Measurements from ENCODE around the gene MAEA. TPM values are rescaled to one million over a fixed set of nuclear protein-coding genes. Genes with fewer than 3 reads are reported as not detected.

The MAEA gene
- total and polyA plus RNA-seq, 9 of the 15 experiments (the other 6 are each of a cell fraction or from before 2014, with no cell fraction given), result 2.1 to 86.5 (median 45.0) TPM

GRCh38 chr4:1260418-1261106, 29.1 kb upstream of the MAEA start:
- Histone ChIP-seq H3K4me3 (no peak overlapping the region), H3K4me1 (replicated peaks in 1 of 2; ENCODE audit: control insufficient read depth in 2 of 2, insufficient read depth in 2 of 2, low read length in 2 of 2) (peaks cover 0 to 4% of the 10 kb centered on the region in 2 experiments; a peak in 2 of 5 replicates), H4K20me1 (replicated peaks; ENCODE audit: control insufficient read depth, insufficient read depth, low read length) (no peaks in the 10 kb centered on the region), H3K27me3 (ENCODE audit: control insufficient read depth in 2 of 2, insufficient read depth in 2 of 2, low read length in 2 of 2) (peaks cover 27 to 39% of the 10 kb centered on the region in 2 experiments), H2AFZ (ENCODE audit: low read depth, low read length) (no peak overlapping the region), H3K27ac (ENCODE audit: extremely low read depth, low read depth, low read length) (no peak overlapping the region), H3K9ac (ENCODE audit: insufficient read depth in 1 of 2, low read depth in 2 of 2, low read length in 2 of 2) (no peak overlapping the region), H3K9me3 (replicated peaks; ENCODE audit: control insufficient read depth, insufficient read depth, low read depth, low read length) (no peaks in the 10 kb centered on the region; the same call in 1 of the 2 replicates), H3K9me1 (ENCODE audit: control insufficient read depth, insufficient read depth, low read length) (no peaks in the 10 kb centered on the region), H3K36me3 (ENCODE audit: control insufficient read depth, insufficient read depth, low read length) (no peaks in the 10 kb centered on the region), H3K4me2 (ENCODE audit: insufficient read depth, low read length) (no peak overlapping the region), H3K79me2 (ENCODE audit: control insufficient read depth, insufficient read depth, low read length) (no peaks in the 10 kb centered on the region)
- WGBS (ENCODE audit: insufficient coverage, low coverage, missing lambda C conversion rate), result 4% methylated on average over 23 of the region's 24 CpGs
- ChIA-PET CTCF (ENCODE audit: low intra/inter-chr PET ratio) (no interaction called here), POLR2A (interaction anchor here (0.5 to 2.7 kb wide), 2 partner anchors 9 to 94 kb away, joined by 3 to 13 read pairs; no protein-coding TSS in a partner anchor)
- TF ChIP-seq NFIC (IDR thresholded peaks at IDR 0.05) (peak; percentile 15), HIVEP1 (CRISPR knock-in tag; IDR thresholded peaks at IDR 0.05) (no peak)
- DNase-seq (ENCODE audit: extremely low read depth in 1 of 4, low spot score in 3 of 4), result no peak
- FAIRE-seq, result no peak
- BruUV-seq (replicated peaks), result no TSS peak
- intact Hi-C loops (cut with micrococcal nuclease) (no loop called here), in situ Hi-C loops (cut with MboI) (no loop called here)
- ATAC-seq, result no peak

DNA sequence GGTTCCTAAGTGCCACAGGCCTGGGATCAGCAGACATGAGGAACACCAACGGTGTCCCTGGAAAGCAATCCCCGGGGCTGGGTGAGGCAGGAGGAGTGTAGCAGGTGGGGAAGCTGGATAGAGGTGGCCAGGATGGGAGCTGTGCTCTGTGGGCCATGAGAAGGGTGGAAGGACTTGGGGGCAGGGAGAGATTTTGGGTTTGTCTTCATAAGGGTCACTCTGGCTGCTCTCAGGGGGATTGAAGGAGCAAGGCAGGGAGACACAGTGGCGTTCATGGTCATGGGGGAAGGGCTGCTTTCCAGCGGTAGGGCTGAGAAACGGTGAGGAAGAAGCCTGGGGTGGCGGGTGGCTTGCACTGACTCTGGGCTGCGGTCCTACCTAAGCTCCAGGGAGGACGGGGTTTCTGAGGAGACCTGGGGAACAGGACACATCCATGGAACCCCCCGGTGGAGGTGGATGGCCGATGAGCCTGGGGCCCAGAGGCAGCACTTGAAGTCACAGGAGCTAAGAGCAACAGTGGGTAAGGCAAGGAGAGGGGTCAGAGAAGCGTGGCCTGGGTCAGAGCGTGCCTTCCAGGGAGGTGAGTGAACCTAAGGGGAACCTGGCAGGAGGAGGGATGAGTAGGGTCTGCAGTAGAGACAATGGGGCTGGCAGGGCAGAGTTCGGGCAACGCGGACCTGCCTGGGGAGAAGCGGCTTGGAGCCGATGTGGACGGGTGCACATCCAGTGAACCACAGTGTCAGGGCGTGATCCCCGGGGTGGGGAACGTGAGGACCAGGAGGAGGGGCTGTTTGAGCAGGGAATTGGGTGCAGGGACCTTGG, 28.4 kb upstream of the MAEA start:
- no peaks in the 10 kb centered on the region; the same call in 1 of the 2 replicates for H3K9me3 ChIP-seq (replicated peaks; ENCODE audit: control insufficient read depth, insufficient read depth, low read depth, low read length)
- no peak overlapping the region for H2AFZ ChIP-seq (ENCODE audit: low read depth, low read length)
- no peak overlapping the region for H3K4me2 ChIP-seq (ENCODE audit: insufficient read depth, low read length)
- no peak for DNase-seq (ENCODE audit: extremely low read depth in 1 of 4, low spot score in 3 of 4)
- H3K9ac ChIP-seq (ENCODE audit: insufficient read depth in 1 of 2, low read depth in 2 of 2, low read length in 2 of 2), result 0 out of 4 replicates have a peak overlapping the region, but pooled peaks of 1 of the 2 experiments have one; percentile 58
- in situ Hi-C loops (cut with MboI), result no loop called here
- no peaks in the 10 kb centered on the region for H4K20me1 ChIP-seq (replicated peaks; ENCODE audit: control insufficient read depth, insufficient read depth, low read length)
- no TSS peak for BruUV-seq (replicated peaks)
- no peak overlapping the region for H3K27ac ChIP-seq (ENCODE audit: extremely low read depth, low read depth, low read length)
- FAIRE-seq, result no peak
- H3K4me3 ChIP-seq, result no peak overlapping the region
- ChIA-PET CTCF (ENCODE audit: low intra/inter-chr PET ratio) (interaction anchor here (0.6 kb wide), 1 partner anchor 90 kb away, joined by 3 read pairs; no protein-coding TSS in a partner anchor), POLR2A (interaction anchor here (0.5 to 2.7 kb wide), 3 partner anchors 10 to 95 kb away, joined by 3 to 13 read pairs (median 3); no protein-coding TSS in a partner anchor)
- no peaks in the 10 kb centered on the region for H3K79me2 ChIP-seq (ENCODE audit: control insufficient read depth, insufficient read depth, low read length)
- H3K9me1 ChIP-seq (ENCODE audit: control insufficient read depth, insufficient read depth, low read length), result no peaks in the 10 kb centered on the region
- H3K36me3 ChIP-seq (ENCODE audit: control insufficient read depth, insufficient read depth, low read length), result no peaks in the 10 kb centered on the region
- intact Hi-C loops (cut with micrococcal nuclease), result no loop called here
- H3K27me3 ChIP-seq (ENCODE audit: control insufficient read depth in 2 of 2, insufficient read depth in 2 of 2, low read length in 2 of 2), result peaks cover 27 to 39% of the 10 kb centered on the region in 2 experiments
- TF ChIP-seq NR3C1 (CRISPR knock-in tag; IDR thresholded peaks at IDR 0.05), result no peak
- no peak for TF ChIP-seq ZC3H11A (IDR thresholded peaks at IDR 0.05; ENCODE audit: low read depth, low read length)
- TF ChIP-seq EHMT2 (IDR thresholded peaks at IDR 0.05), result no peak
- TF ChIP-seq ZSCAN32 (CRISPR knock-in tag; IDR thresholded peaks at IDR 0.05), result no peak
- TF ChIP-seq CREB3 (tag; conservative IDR thresholded peaks at IDR 0.05; ENCODE audit: low read depth), result no peak
- TF ChIP-seq GTF2E2 (tag; IDR thresholded peaks at IDR 0.05), result no peak
- no peak for TF ChIP-seq ZBTB12 (CRISPR knock-in tag; IDR thresholded peaks at IDR 0.05)
- TF ChIP-seq DACH1 (IDR thresholded peaks at IDR 0.05; ENCODE audit: partially characterized antibody), result no peak
- no peak for TF ChIP-seq GABPB1 (CRISPR knock-in tag; IDR thresholded peaks at IDR 0.05)
- TF ChIP-seq ARHGAP35 (IDR thresholded peaks at IDR 0.05; ENCODE audit: partially characterized antibody), result no peak
- WGBS (ENCODE audit: insufficient coverage, low coverage, missing lambda C conversion rate), result 22% methylated on average over 20 of the region's 21 CpGs
- ATAC-seq, result no peak
- peaks cover 0 to 4% of the 10 kb centered on the region in 2 experiments; a peak in 2 of 5 replicates for H3K4me1 ChIP-seq (replicated peaks in 1 of 2; ENCODE audit: control insufficient read depth in 2 of 2, insufficient read depth in 2 of 2, low read length in 2 of 2)
